WI38 (cell line): Measurements from ENCODE around the gene PLGRKT.
A peak's percentile ranks its signal among the peaks of the same experiment; 100 is the strongest.

ENCODE experiments used
- H3K4me3 ChIP-seq: 2 replicates; pipeline ENCODE4 v1.5.1; 2011; ENCODE audit warnings: low read depth, mild to moderate bottlenecking, control low read depth, low read length
- CTCF ChIP-seq: IDR thresholded peaks from 2 replicates; pipeline ENCODE4 v1.5.1; 2012; ENCODE audit warnings: low read depth, mild to moderate bottlenecking, control low read depth, low read length

Gene PLGRKT

GRCh38 chr9:5437254-5438216 lies at the start of gene PLGRKT:
Gene PLGRKT (minus strand): TSS chr9:5437925. CDS start chr9:5431977, 5,948 bp downstream.
- H3K4me3 ChIP-seq, result peak within 1 kb of the TSS; percentile 67
- 0 out of 2 replicates have a peak, but pooled peaks have one; percentile 3 for TF ChIP-seq CTCF

GRCh38 chr9:5486988-5487387 lies 49.3 kb upstream of the PLGRKT start:
- TF ChIP-seq CTCF, result no peak
- no peak overlapping the region for H3K4me3 ChIP-seq

- no peak overlapping the region for H3K4me3 ChIP-seq
These were observed 47.8 kb upstream of the PLGRKT start for GRCh38 chr9:5485378-5486085.

GRCh38 chr9:5483306-5483705 lies 45.6 kb upstream of the PLGRKT start:
- no peak for TF ChIP-seq CTCF
- H3K4me3 ChIP-seq, result no peak overlapping the region

More at GRCh38 chr9:5485378-5486085, 47.8 kb upstream of the PLGRKT start:
- TF ChIP-seq CTCF, result no peak

- no peak for TF ChIP-seq CTCF
- no peak overlapping the region for H3K4me3 ChIP-seq
These were observed 44.5 kb upstream of the PLGRKT start for GRCh38 chr9:5482194-5482593.

GRCh38 chr9:5481322-5482040 lies 43.8 kb upstream of the PLGRKT start:
- no peak for TF ChIP-seq CTCF
- no peak overlapping the region for H3K4me3 ChIP-seq
